ENCODE measurements around the gene NOL3. TPM values are rescaled to one million over a fixed set of nuclear protein-coding genes. Genes with fewer than 3 reads are reported as not detected.

NOL3 gene
- total RNA-seq, 1 donor from 2014 or later, result 8.8 TPM

DNA sequence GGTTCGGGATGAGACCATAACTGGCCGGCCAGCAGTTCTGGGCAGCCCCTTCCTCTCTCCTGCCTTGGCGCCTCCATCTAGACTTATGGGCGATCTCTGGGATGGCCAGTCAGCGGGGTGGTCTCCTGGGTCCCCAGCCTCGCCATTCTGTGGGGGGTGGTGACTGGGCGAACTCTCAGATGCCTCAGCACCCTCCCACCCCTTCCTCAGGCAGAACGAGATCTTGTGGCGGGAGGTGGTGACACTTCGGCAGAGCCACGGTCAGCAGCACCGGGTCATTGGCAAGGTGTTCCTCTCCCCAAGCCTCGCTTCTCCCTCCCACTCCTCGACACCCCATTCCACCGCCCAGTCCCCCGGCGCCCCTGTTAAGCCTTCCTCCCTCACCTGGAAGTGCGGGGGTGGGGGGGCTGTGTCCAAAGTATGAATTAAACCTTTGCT is 4.2 kb upstream of the NOL3 start:
- DNase-seq, result peak; percentile 15
- Mint-ChIP-seq H3K4me3 (ENCODE audit: unreplicated experiment) (no peak overlapping the region), H3K27me3 (ENCODE audit: unreplicated experiment) (peaks cover 23% of the 10 kb centered on the region), H3K36me3 (ENCODE audit: unreplicated experiment) (peaks cover 5% of the 10 kb centered on the region), H3K9me3 (ENCODE audit: unreplicated experiment) (peaks cover 7% of the 10 kb centered on the region), H3K4me1 (ENCODE audit: low read depth, unreplicated experiment) (peaks cover 4% of the 10 kb centered on the region), H3K27ac (ENCODE audit: unreplicated experiment) (no peak overlapping the region)
- TF ChIP-seq, protein P1, sequence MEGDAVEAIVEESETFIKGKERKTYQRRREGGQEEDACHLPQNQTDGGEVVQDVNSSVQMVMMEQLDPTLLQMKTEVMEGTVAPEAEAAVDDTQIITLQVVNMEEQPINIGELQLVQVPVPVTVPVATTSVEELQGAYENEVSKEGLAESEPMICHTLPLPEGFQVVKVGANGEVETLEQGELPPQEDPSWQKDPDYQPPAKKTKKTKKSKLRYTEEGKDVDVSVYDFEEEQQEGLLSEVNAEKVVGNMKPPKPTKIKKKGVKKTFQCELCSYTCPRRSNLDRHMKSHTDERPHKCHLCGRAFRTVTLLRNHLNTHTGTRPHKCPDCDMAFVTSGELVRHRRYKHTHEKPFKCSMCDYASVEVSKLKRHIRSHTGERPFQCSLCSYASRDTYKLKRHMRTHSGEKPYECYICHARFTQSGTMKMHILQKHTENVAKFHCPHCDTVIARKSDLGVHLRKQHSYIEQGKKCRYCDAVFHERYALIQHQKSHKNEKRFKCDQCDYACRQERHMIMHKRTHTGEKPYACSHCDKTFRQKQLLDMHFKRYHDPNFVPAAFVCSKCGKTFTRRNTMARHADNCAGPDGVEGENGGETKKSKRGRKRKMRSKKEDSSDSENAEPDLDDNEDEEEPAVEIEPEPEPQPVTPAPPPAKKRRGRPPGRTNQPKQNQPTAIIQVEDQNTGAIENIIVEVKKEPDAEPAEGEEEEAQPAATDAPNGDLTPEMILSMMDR (IDR thresholded peaks at IDR 0.05; ENCODE audit: partially characterized antibody, unreplicated experiment), result no peak

DNA sequence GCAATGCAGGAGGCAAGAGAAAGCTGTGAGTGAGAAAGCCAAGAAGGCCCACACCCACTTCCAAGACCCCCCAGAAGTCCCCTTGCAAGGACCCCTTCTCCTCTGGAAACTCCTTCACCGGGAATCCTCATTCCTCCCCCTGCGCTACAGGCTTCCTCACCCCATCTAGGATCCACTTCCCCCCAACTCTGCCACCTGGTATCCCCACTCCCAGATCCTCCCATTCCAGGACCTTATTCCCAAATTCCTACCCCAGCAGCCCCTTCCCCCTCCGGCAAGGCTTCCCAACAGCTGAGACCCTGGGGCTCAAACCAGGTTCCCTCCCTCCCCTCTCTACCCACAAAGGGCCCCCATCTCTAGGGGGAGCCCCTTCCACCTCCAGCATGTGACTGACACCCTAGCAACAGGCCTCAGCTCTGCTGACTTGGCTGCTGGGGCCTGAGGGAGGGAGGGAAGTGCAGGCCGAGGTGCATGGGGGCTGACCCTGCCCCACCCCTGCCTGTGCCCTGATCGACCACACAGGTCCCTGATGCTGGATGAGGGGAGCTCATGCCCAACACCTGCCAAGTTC is 3.7 kb upstream of the NOL3 start:
- H3K36me3 Mint-ChIP-seq (ENCODE audit: unreplicated experiment), result peaks cover 5% of the 10 kb centered on the region
- H3K9me3 Mint-ChIP-seq (ENCODE audit: unreplicated experiment), result peaks cover 7% of the 10 kb centered on the region
- H3K4me1 Mint-ChIP-seq (ENCODE audit: low read depth, unreplicated experiment), result peaks cover 6% of the 10 kb centered on the region
- no peak overlapping the region for H3K4me3 Mint-ChIP-seq (ENCODE audit: unreplicated experiment)
- DNase-seq, result no peak
- TF ChIP-seq, protein P1 (IDR thresholded peaks at IDR 0.05; ENCODE audit: partially characterized antibody, unreplicated experiment), result no peak
- no peak overlapping the region for H3K27ac Mint-ChIP-seq (ENCODE audit: unreplicated experiment)
- H3K27me3 Mint-ChIP-seq (ENCODE audit: unreplicated experiment), result peaks cover 25% of the 10 kb centered on the region

DNA sequence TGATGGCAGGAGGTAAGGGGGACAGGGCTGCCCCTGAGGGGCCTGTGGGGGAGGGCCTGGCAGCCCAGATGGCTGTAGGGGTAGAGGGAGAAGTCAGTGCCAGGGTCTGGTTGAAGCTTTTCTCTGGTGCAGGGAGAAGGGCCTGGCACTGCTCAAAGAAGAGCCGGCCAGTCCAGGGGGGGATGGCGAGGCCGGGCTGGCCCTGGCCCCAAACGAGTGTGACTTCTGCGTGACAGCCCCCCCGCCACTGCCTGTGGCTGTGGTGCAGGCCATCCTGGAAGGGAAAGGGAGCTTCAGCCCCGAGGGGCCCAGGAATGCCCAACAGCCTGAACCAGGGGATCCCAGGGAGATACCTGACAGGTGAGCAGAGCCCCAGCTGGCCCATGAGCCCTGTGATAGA is 2.8 kb upstream of the NOL3 start:
- Mint-ChIP-seq H3K27ac (ENCODE audit: unreplicated experiment) (no peak overlapping the region), H3K4me1 (ENCODE audit: low read depth, unreplicated experiment) (peaks cover 6% of the 10 kb centered on the region), H3K9me3 (ENCODE audit: unreplicated experiment) (peaks cover 5% of the 10 kb centered on the region), H3K27me3 (ENCODE audit: unreplicated experiment) (peaks cover 24% of the 10 kb centered on the region), H3K36me3 (ENCODE audit: unreplicated experiment) (peaks cover 5% of the 10 kb centered on the region), H3K4me3 (ENCODE audit: unreplicated experiment) (no peak overlapping the region)
- TF ChIP-seq, protein P1 (IDR thresholded peaks at IDR 0.05; ENCODE audit: partially characterized antibody, unreplicated experiment), result no peak
- DNase-seq, result no peak

DNA sequence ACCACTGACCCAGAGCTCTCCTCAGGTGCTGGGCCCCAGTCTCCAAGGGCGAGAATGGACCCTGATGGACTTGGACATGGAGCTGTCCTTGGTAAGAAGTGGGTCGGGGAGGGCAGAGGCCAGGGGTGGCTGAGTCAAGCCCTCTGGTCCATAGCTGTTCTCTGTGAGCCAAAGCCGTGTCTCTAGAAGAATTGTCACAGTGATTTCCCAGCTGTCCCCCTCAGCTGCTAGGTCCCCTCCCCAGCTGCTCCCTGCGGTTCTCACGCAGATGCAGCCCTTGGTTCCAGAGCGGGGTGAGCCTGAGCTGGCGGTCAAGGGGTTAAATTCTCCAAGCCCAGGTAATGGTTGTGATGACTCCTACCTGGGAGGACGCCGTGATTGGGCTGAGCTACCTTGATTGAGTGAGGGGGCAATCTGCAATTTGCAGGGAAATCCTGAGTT is 1.3 kb upstream of the NOL3 start:
- TF ChIP-seq, protein P1 (IDR thresholded peaks at IDR 0.05; ENCODE audit: partially characterized antibody, unreplicated experiment), result no peak
- Mint-ChIP-seq H3K9me3 (ENCODE audit: unreplicated experiment) (peaks cover 7% of the 10 kb centered on the region), H3K36me3 (ENCODE audit: unreplicated experiment) (peaks cover 5% of the 10 kb centered on the region), H3K27me3 (ENCODE audit: unreplicated experiment) (peaks cover 34% of the 10 kb centered on the region), H3K4me3 (ENCODE audit: unreplicated experiment) (peak overlapping the region; percentile 61), H3K27ac (ENCODE audit: unreplicated experiment) (no peak overlapping the region), H3K4me1 (ENCODE audit: low read depth, unreplicated experiment) (peaks cover 9% of the 10 kb centered on the region)
- peak; percentile 22 for DNase-seq

DNA sequence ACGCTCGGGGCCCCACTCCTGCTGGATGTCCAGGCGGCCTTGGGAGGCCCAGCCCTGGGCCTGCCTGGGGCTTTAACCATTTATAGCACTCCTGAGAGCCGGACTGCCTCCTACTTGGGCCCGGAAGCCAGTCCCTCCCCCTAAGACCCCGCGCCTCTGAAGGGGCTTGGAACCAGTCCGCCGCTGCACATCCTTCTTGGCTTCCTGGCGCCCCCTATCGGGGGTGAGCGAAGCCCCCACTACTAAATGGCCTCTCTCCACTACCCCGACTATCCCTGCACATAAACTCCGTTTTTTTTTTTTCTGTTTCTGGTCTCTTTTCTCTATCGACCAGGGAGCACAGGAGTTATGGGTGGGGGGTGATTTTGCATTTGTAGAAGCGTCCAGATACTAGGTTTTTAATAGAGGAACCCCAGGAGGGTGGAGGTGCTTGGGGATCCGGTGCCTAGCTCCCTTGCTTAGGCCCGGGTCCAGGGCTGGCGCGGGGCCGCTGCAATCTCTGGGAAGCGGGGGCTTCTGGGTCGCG is 633 bp upstream of the NOL3 start:
- H3K36me3 Mint-ChIP-seq (ENCODE audit: unreplicated experiment), result peaks cover 5% of the 10 kb centered on the region
- TF ChIP-seq, protein P1 (IDR thresholded peaks at IDR 0.05; ENCODE audit: partially characterized antibody, unreplicated experiment), result peak; percentile 90
- peak overlapping the region; percentile 88 for H3K4me3 Mint-ChIP-seq (ENCODE audit: unreplicated experiment)
- H3K27me3 Mint-ChIP-seq (ENCODE audit: unreplicated experiment), result peaks cover 32% of the 10 kb centered on the region
- H3K27ac Mint-ChIP-seq (ENCODE audit: unreplicated experiment), result peak overlapping the region; percentile 59
- H3K4me1 Mint-ChIP-seq (ENCODE audit: low read depth, unreplicated experiment), result peaks cover 9% of the 10 kb centered on the region
- peaks cover 7% of the 10 kb centered on the region for H3K9me3 Mint-ChIP-seq (ENCODE audit: unreplicated experiment)
- peak; percentile 87 for DNase-seq
